B cell (primary cell): ENCODE results near the gene CELF2. TPM values are rescaled to one million over a fixed set of nuclear protein-coding genes. Genes with fewer than 3 reads are reported as not detected.
"Not testable (repeated sequence)": the region's sequence is repeated elsewhere in the genome, so short reads cannot be mapped to it uniquely, and the experiment has no call there.

ENCODE experiments used
- ATAC-seq: fragments of 200-7000 bp; cut with Tn5 transposase; one replicate; pipeline ENCODE4 v1.10.0; 2021; ENCODE audit warnings: low read depth, mild to moderate bottlenecking, moderate number of reproducible peaks, moderate library complexity
- CTCF ChIA-PET: fragments of 350-600 bp; sonication (Branson Sonifier 250); formaldehyde crosslinking; loops from one replicate; lab custom pipeline; 2021; ENCODE audit warnings: antibody characterized with exemption, inconsistent platforms; lab: Charles Lee
- POLR2A ChIA-PET: fragments of 350-600 bp; sonication (Branson Sonifier 250); formaldehyde crosslinking; loops from one replicate; lab custom pipeline; 2021; ENCODE audit warnings: antibody characterized with exemption; lab: Charles Lee
- DNase-seq: peaks from one replicate; pipeline ENCODE4 v3.0.0; 2013
- H2AFZ ChIP-seq: 2 replicates; pipeline ENCODE4 v1.6.1; 2012; ENCODE audit warnings: mild to moderate bottlenecking, low read depth, low read length; ENCODE audit not compliant: insufficient read depth, poor library complexity, severe bottlenecking
- H3K27ac ChIP-seq, 2 donors: 1 replicate in 1 of 2; 2 replicates in 1 of 2; pipeline ENCODE4 v1.5.1; 2012 to 2013; ENCODE audit warnings: low read length in 2 of 2, mild to moderate bottlenecking in 2 of 2, moderate library complexity in 1 of 2
- H3K27me3 ChIP-seq, 4 experiments: fragments of 200-600 bp in 1 of 4; sonication (generic) in 1 of 4; replicated peaks in 1 of 4; 1 replicate in 2 of 4; 2 replicates in 2 of 4; pipeline versions ENCODE4 v1.6.1 to v1.7.0; 2013 to 2016; ENCODE audit warnings: low read length in 3 of 4, mild to moderate bottlenecking in 2 of 4, mixed read lengths in 1 of 4, moderate library complexity in 1 of 4; ENCODE audit not compliant: insufficient read depth in 4 of 4, control insufficient read depth in 3 of 4; ENCODE audit errors: control extremely low read depth in 1 of 4
- H3K36me3 ChIP-seq, 2 experiments: replicated peaks in 1 of 2; 1 replicate in 1 of 2; 2 replicates in 1 of 2; pipeline versions ENCODE4 v1.6.1 to v1.7.1; 2013; ENCODE audit warnings: low read length in 1 of 2; ENCODE audit not compliant: insufficient read depth in 2 of 2, control insufficient read depth in 1 of 2; ENCODE audit errors: control extremely low read depth in 1 of 2, extremely low read depth in 1 of 2
- H3K4me1 ChIP-seq, 2 donors: fragments of 200-600 bp in 1 of 2; sonication (generic) in 1 of 2; 1 replicate in 1 of 2; 2 replicates in 1 of 2; pipeline versions ENCODE4 v1.5.1 to v1.6.1; 2013 to 2017; ENCODE audit warnings: low read length in 2 of 2; ENCODE audit not compliant: control insufficient read depth in 2 of 2, insufficient read depth in 2 of 2
- H3K4me2 ChIP-seq: replicated peaks from 2 replicates; pipeline ENCODE3; 2012; ENCODE audit warnings: mild to moderate bottlenecking, low read depth, low read length; ENCODE audit not compliant: poor library complexity, severe bottlenecking
- H3K4me3 ChIP-seq, 5 experiments: fragments of 200-600 bp in 1 of 5; sonication (generic) in 1 of 5; 1 replicate in 3 of 5; 2 replicates in 2 of 5; pipeline versions ENCODE4 v1.5.1 to v1.7.0; 2011 to 2016; ENCODE audit warnings: low read length in 4 of 5, mild to moderate bottlenecking in 4 of 5, low read depth in 2 of 5, control low read depth in 1 of 5, moderate library complexity in 1 of 5; ENCODE audit not compliant: insufficient read depth in 1 of 5; ENCODE audit errors: control extremely low read depth in 1 of 5, extremely low read depth in 1 of 5
- H3K79me2 ChIP-seq: fragments of 200-600 bp; sonication (generic); one replicate; pipeline ENCODE4 v1.6.0; 2016; ENCODE audit warnings: low read length; ENCODE audit not compliant: control insufficient read depth, insufficient read depth
- H3K9ac ChIP-seq: fragments of 200-600 bp; sonication (generic); 2 replicates; pipeline ENCODE4 v1.6.1; 2017; ENCODE audit warnings: mild to moderate bottlenecking, low read length, moderate library complexity
- H3K9me3 ChIP-seq, 3 donors: one replicate each; pipeline versions ENCODE4 v1.6.1 to v1.7.1; 2013; ENCODE audit warnings: low read length in 2 of 3; ENCODE audit not compliant: control insufficient read depth in 2 of 3, insufficient read depth in 1 of 3; ENCODE audit errors: control extremely low read depth in 1 of 3
- H4K20me1 ChIP-seq: 2 replicates; pipeline ENCODE4 v1.6.0; 2012; ENCODE audit warnings: mild to moderate bottlenecking, low read length; ENCODE audit not compliant: insufficient read depth, control insufficient read depth, poor library complexity, severe bottlenecking
- H3K27ac Mint-ChIP-seq: one replicate; pipeline ENCODE4 v1.8.0; 2021; ENCODE audit warnings: mixed read lengths
- H3K27me3 Mint-ChIP-seq: one replicate; pipeline ENCODE4 v1.8.0; 2021; ENCODE audit warnings: mixed read lengths
- H3K4me1 Mint-ChIP-seq: one replicate; pipeline ENCODE4 v1.8.0; 2021; ENCODE audit warnings: mixed read lengths
- H3K4me3 Mint-ChIP-seq: one replicate; pipeline ENCODE4 v1.8.0; 2021; ENCODE audit warnings: mixed read lengths
- H3K9me3 Mint-ChIP-seq: one replicate; pipeline ENCODE4 v1.8.0; 2022; ENCODE audit warnings: mixed read lengths; ENCODE audit not compliant: insufficient read depth
- CTCF ChIP-seq: fragments of 200-600 bp; IDR thresholded peaks from one replicate; pipeline ENCODE4 v1.8.0; 2022; ENCODE audit warnings: antibody characterized with exemption, mild to moderate bottlenecking
- EZH2 ChIP-seq: IDR thresholded peaks from 2 replicates; pipeline ENCODE4 v1.6.1; 2012; ENCODE audit warnings: borderline replicate concordance, low read depth, mild to moderate bottlenecking, moderate library complexity, low read length; ENCODE audit not compliant: insufficient read depth, poor library complexity, severe bottlenecking
- WGBS: methylation state at CpG from one replicate; pipeline ENCODE4 v1.1.5; 2013; ENCODE audit warnings: missing lambda C conversion rate; ENCODE audit not compliant: insufficient coverage; 5-methylcytosine and 5-hydroxymethylcytosine counted together
- intact Hi-C: fragments of 100-400 bp; cut with micrococcal nuclease; formaldehyde crosslinking; loops from one replicate; pipeline ENCODE4 v1.10.0; 2022
- polyA plus RNA-seq: library from polyadenylated mRNA; depleted of rRNA; stranded (reverse); fragments of >200 nt; gene quantifications from 2 replicates; pipeline ENCODE4 v1.2.3, GENCODE V29; 2012
- total RNA-seq, 2 donors: library from RNA; stranded (reverse); fragments of 120-200 nt in 1 of 2; gene quantifications; 1 replicate in 1 of 2; 2 replicates in 1 of 2; pipeline versions ENCODE4 v1.2.3 to v1.2.4, GENCODE V29; 2013 to 2022

The CELF2 gene
- total and polyA plus RNA-seq, 2 donors (not counting 1 experiment from before 2014, with no cell fraction given) = 59.5 to 112 TPM

- Histone ChIP-seq H3K4me1 (peaks cover 0 to 7% of the 10 kb centered on the region in 2 donors), H3K27me3 (peaks cover 0 to 2% (median 0%) of the 10 kb centered on the region in 4 experiments), H4K20me1 (no peaks in the 10 kb centered on the region), H3K36me3 (no peaks in the 10 kb centered on the region), H2AFZ (no peak overlapping the region), H3K79me2 (no peaks in the 10 kb centered on the region), H3K4me2 (no peak overlapping the region), H3K9ac (no peak overlapping the region), H3K4me3 (no peak overlapping the region), H3K27ac (no peak overlapping the region), H3K9me3 (peaks cover 0 to 15% (median 0%) of the 10 kb centered on the region in 3 donors)
- Mint-ChIP-seq H3K27me3 (no peaks in the 10 kb centered on the region), H3K9me3 (no peaks in the 10 kb centered on the region), H3K27ac (no peak overlapping the region), H3K4me3 (no peak overlapping the region), H3K4me1 (peaks cover 3% of the 10 kb centered on the region)
- DNase-seq (no peak), ATAC-seq (no peak)
- ChIA-PET POLR2A (no interaction called here), CTCF (no interaction called here)
- TF ChIP-seq EZH2 (no peak), CTCF (no peak)
- 87% methylated on average over 5 of the region's 7 CpGs for WGBS
- intact Hi-C loops = no loop called here
These were observed 345.8 kb downstream of the CELF2 start for GRCh38 chr10:11363497-11363896.

- intact Hi-C loops = no loop called here
- no peaks in the 10 kb centered on the region for H3K27me3 Mint-ChIP-seq
- no peaks in the 10 kb centered on the region for H3K9me3 Mint-ChIP-seq
- no peaks in the 10 kb centered on the region for H4K20me1 ChIP-seq
- ChIA-PET POLR2A (no interaction called here), CTCF (interaction anchor here (0.7 to 1.1 kb wide), 2 partner anchors 10 to 14 kb away, joined by 3 to 5 read pairs; no protein-coding TSS in a partner anchor)
- no peak overlapping the region for H3K27ac ChIP-seq
- peaks cover 0 to 2% (median 0%) of the 10 kb centered on the region in 4 experiments for H3K27me3 ChIP-seq
- H3K4me1 ChIP-seq = peaks cover 0 to 7% of the 10 kb centered on the region in 2 donors
- H3K4me3 ChIP-seq = no peak overlapping the region
- ATAC-seq (no peak), DNase-seq (no peak)
- no peak overlapping the region for H3K4me2 ChIP-seq
- no peaks in the 10 kb centered on the region for H3K36me3 ChIP-seq
- WGBS = no CpG with 5 or more reads among the region's 1 CpG
- peaks cover 0 to 10% (median 0%) of the 10 kb centered on the region in 3 donors for H3K9me3 ChIP-seq
- H2AFZ ChIP-seq = no peak overlapping the region
- no peak overlapping the region for H3K4me3 Mint-ChIP-seq
- peaks cover 5% of the 10 kb centered on the region for H3K4me1 Mint-ChIP-seq
- no peaks in the 10 kb centered on the region for H3K79me2 ChIP-seq
- no peak overlapping the region for H3K9ac ChIP-seq
- no peak overlapping the region for H3K27ac Mint-ChIP-seq
- TF ChIP-seq EZH2 (no peak), CTCF (no peak)
These were observed 346.6 kb downstream of the CELF2 start for GRCh38 chr10:11364241-11364640.

GRCh38 chr10:11366889-11367288 lies 349.2 kb downstream of the CELF2 start:
- 80% methylated on average over 1 of the region's 4 CpGs for WGBS
- peaks cover 0 to 14% (median 0%) of the 10 kb centered on the region in 3 donors for H3K9me3 ChIP-seq
- H3K4me1 Mint-ChIP-seq, H3K4me2 ChIP-seq, H3K27me3 ChIP-seq, POLR2A ChIA-PET, H3K27ac ChIP-seq, H3K4me1 ChIP-seq, intact Hi-C loops, H3K27me3 Mint-ChIP-seq, ATAC-seq, DNase-seq, H3K4me3 Mint-ChIP-seq, H3K27ac Mint-ChIP-seq, H3K36me3 ChIP-seq, H3K79me2 ChIP-seq, H3K9me3 Mint-ChIP-seq, H3K4me3 ChIP-seq, H3K9ac ChIP-seq, H2AFZ ChIP-seq, H4K20me1 ChIP-seq: not testable (repeated sequence)
- CTCF ChIA-PET = interaction anchor here (0.6 kb wide), 1 partner anchor 72 kb away, joined by 4 read pairs; no protein-coding TSS in a partner anchor
